Neural cell (in vitro differentiated cells): ENCODE data around the gene SMIM11. TPM values are rescaled to one million over a fixed set of nuclear protein-coding genes. Genes with fewer than 3 reads are reported as not detected.
A peak's percentile ranks its signal among the peaks of the same experiment; 100 is the strongest.

Experiments
- H2AFZ ChIP-seq: fragments of 200-600, 300-800 bp; sonication (generic), shearing (Covaris generic); 2 replicates; pipeline ENCODE4 v1.6.0; 2014; ENCODE audit warnings: low read depth, mild to moderate bottlenecking, antibody characterized with exemption, low read length, moderate library complexity
- H3F3A ChIP-seq: fragments of 200-600 bp; shearing (Covaris generic); 2 replicates; pipeline ENCODE4 v1.6.1; 2016; ENCODE audit warnings: mild to moderate bottlenecking, moderate library complexity, mixed read lengths, antibody characterized with exemption, low read length; ENCODE audit not compliant: insufficient read depth, poor library complexity, severe bottlenecking
- H3K27ac ChIP-seq: fragments of 200-600, 300-800 bp; sonication (generic), shearing (Covaris generic); 2 replicates; pipeline ENCODE4 v1.5.1; 2014; ENCODE audit warnings: mild to moderate bottlenecking, low read length, moderate library complexity
- H3K27me3 ChIP-seq: fragments of 300-800, 200-600 bp; sonication (generic), shearing (Covaris generic); 2 replicates; pipeline ENCODE4 v1.6.0; 2014; ENCODE audit warnings: mild to moderate bottlenecking, low read depth, low read length, moderate library complexity; ENCODE audit not compliant: insufficient read depth
- H3K36me3 ChIP-seq: fragments of 300-800, 200-600 bp; sonication (generic), shearing (Covaris generic); 2 replicates; pipeline ENCODE4 v1.5.1; 2014; ENCODE audit warnings: mild to moderate bottlenecking, antibody characterized with exemption, low read length, moderate library complexity; ENCODE audit not compliant: insufficient read depth
- H3K4me2 ChIP-seq: fragments of 300-800, 200-600 bp; sonication (generic), shearing (Covaris generic); 2 replicates; pipeline ENCODE4 v1.6.0; 2014; ENCODE audit warnings: mild to moderate bottlenecking, low read length
- H3K4me3 ChIP-seq: fragments of 300-800, 200-600 bp; sonication (generic), shearing (Covaris generic); 2 replicates; pipeline ENCODE4 v1.5.1; 2014; ENCODE audit warnings: mild to moderate bottlenecking, low read length, moderate library complexity
- H3K79me2 ChIP-seq: fragments of 200-600 bp; shearing (Covaris generic); replicated peaks from 2 replicates; pipeline ENCODE4 v1.6.0; 2014; ENCODE audit warnings: mild to moderate bottlenecking, low read length, moderate library complexity; ENCODE audit not compliant: insufficient read depth
- H3K9ac ChIP-seq: fragments of 300-800, 200-600 bp; sonication (generic), shearing (Covaris generic); 2 replicates; pipeline ENCODE4 v1.6.1; 2016; ENCODE audit warnings: mild to moderate bottlenecking, low read length, mixed read lengths
- H3K9me2 ChIP-seq: fragments of 200-600 bp; shearing (Covaris generic); 2 replicates; pipeline ENCODE4 v1.6.1; 2016; ENCODE audit warnings: mild to moderate bottlenecking, low read length, mixed read lengths; ENCODE audit not compliant: insufficient read depth
- H3K9me3 ChIP-seq: fragments of 200-600, 300-800 bp; sonication (generic), shearing (Covaris generic); 2 replicates; pipeline ENCODE4 v1.6.1; 2016; ENCODE audit warnings: mild to moderate bottlenecking, mixed run types, low read length, moderate library complexity, mixed read lengths
- H4K20me1 ChIP-seq: fragments of 200-600 bp; shearing (Covaris generic); 2 replicates; pipeline ENCODE4 v1.6.1; 2016; ENCODE audit warnings: mild to moderate bottlenecking, mixed run types; ENCODE audit not compliant: insufficient read depth
- CTCF ChIP-seq: fragments of 450-650 bp; IDR thresholded peaks from 2 replicates; pipeline ENCODE4 v1.5.1; 2014; ENCODE audit warnings: antibody characterized with exemption, mild to moderate bottlenecking, moderate library complexity; ENCODE audit not compliant: poor library complexity, severe bottlenecking
- EP300 ChIP-seq: fragments of 450-650 bp; conservative IDR thresholded peaks from 2 replicates; pipeline ENCODE4 v1.6.1; 2014; ENCODE audit warnings: antibody characterized with exemption, mild to moderate bottlenecking, moderate library complexity; ENCODE audit not compliant: poor library complexity, severe bottlenecking
- EZH2 ChIP-seq: fragments of 200-600, 300-800 bp; shearing (Covaris generic), sonication (generic); IDR thresholded peaks from 2 replicates; pipeline ENCODE4 v1.6.1; 2014; ENCODE audit warnings: antibody characterized with exemption, low read length, borderline replicate concordance, mild to moderate bottlenecking; ENCODE audit not compliant: insufficient read depth, poor library complexity, severe bottlenecking
- MXI1 ChIP-seq: fragments of 450-650 bp; conservative IDR thresholded peaks from 2 replicates; pipeline ENCODE4 v1.6.1; 2014; ENCODE audit warnings: antibody characterized with exemption, mild to moderate bottlenecking; ENCODE audit not compliant: poor library complexity, severe bottlenecking
- POLR2AphosphoS5 ChIP-seq: IDR thresholded peaks from 2 replicates; pipeline ENCODE4 v1.6.1; 2012
- RAD21 ChIP-seq: fragments of 450-650 bp; conservative IDR thresholded peaks from 2 replicates; pipeline ENCODE4 v1.6.1; 2014; ENCODE audit warnings: antibody characterized with exemption, mild to moderate bottlenecking, moderate library complexity
- REST ChIP-seq: IDR thresholded peaks from 2 replicates; pipeline ENCODE4 v1.6.1; 2012; ENCODE audit warnings: borderline replicate concordance
- SMC3 ChIP-seq: fragments of 450-650 bp; conservative IDR thresholded peaks from 2 replicates; pipeline ENCODE4 v1.6.1; 2014; ENCODE audit warnings: antibody characterized with exemption, mild to moderate bottlenecking, moderate library complexity; ENCODE audit not compliant: poor library complexity
- TAF1 ChIP-seq: IDR thresholded peaks from 2 replicates; pipeline ENCODE4 v1.6.1; 2012; ENCODE audit warnings: low read depth
- polyA plus RNA-seq: library from polyadenylated mRNA; depleted of rRNA; stranded (reverse); fragments of >200 nt; gene quantifications from 2 replicates; pipeline ENCODE4 v1.2.3, GENCODE V29; 2014

SMIM11 gene
- polyA plus RNA-seq, 1 donor from 2014 or later: 100 TPM

- Histone ChIP-seq H3K4me2 (no peak overlapping the region), H3K9me3 (no peaks in the 10 kb centered on the region), H2AFZ (no peak overlapping the region), H3K9ac (no peak overlapping the region), H3K4me3 (no peak overlapping the region), H3K27ac (no peak overlapping the region), H3K79me2 (no peaks in the 10 kb centered on the region), H3K36me3 (no peaks in the 10 kb centered on the region), H4K20me1 (no peaks in the 10 kb centered on the region), H3K9me2 (no peaks in the 10 kb centered on the region), H3F3A (no peaks in the 10 kb centered on the region), H3K27me3 (no peaks in the 10 kb centered on the region)
- TF ChIP-seq TAF1 (no peak), EP300 (no peak), CTCF (no peak), REST (no peak), RAD21 (no peak), POLR2AphosphoS5 (no peak), MXI1 (peak; percentile 22), SMC3 (peak; percentile 59), EZH2 (no peak)
Measured at GRCh38 chr21:34362136-34362444, 13.2 kb upstream of the SMIM11 start.

- Histone ChIP-seq H3K9me2 (no peaks in the 10 kb centered on the region), H3K36me3 (no peaks in the 10 kb centered on the region), H3K9ac (no peak overlapping the region), H3K27me3 (no peaks in the 10 kb centered on the region), H3F3A (no peaks in the 10 kb centered on the region), H3K79me2 (no peaks in the 10 kb centered on the region), H3K4me2 (no peak overlapping the region), H3K27ac (no peak overlapping the region), H4K20me1 (no peaks in the 10 kb centered on the region), H2AFZ (no peak overlapping the region), H3K4me3 (no peak overlapping the region), H3K9me3 (no peaks in the 10 kb centered on the region)
- no peak for TF ChIP-seq CTCF
- TF ChIP-seq TAF1: no peak
- no peak for TF ChIP-seq REST
- no peak for TF ChIP-seq POLR2AphosphoS5
- no peak for TF ChIP-seq EZH2
- TF ChIP-seq SMC3: no peak
- TF ChIP-seq EP300: no peak
- no peak for TF ChIP-seq MXI1
- no peak for TF ChIP-seq RAD21
Measured at GRCh38 chr21:34362670-34363069, 12.6 kb upstream of the SMIM11 start.
